HEK293 (cell line): ENCODE results near the gene SLBP.
A peak's percentile ranks its signal among the peaks of the same experiment; 100 is the strongest.

Source experiments
- CTCF ChIA-PET: fragments of 350-600 bp; formaldehyde crosslinking; extraction: SDS; loops from one replicate; lab custom pipeline; 2021; ENCODE audit warnings: antibody characterized with exemption; lab: Yijun Ruan, JAX
- POLR2A ChIA-PET: fragments of 300-600 bp; formaldehyde crosslinking; extraction: SDS; loops from one replicate; lab custom pipeline; 2020; ENCODE audit warnings: antibody characterized with exemption, inconsistent platforms; lab: Yijun Ruan, JAX
- H3K27ac ChIP-seq: fragments of 200-500 bp; sonication (Bioruptor generic); 2 replicates; pipeline ENCODE4 v1.5.1; 2014; ENCODE audit warnings: low read depth, low read length, control low read depth, inconsistent platforms; ENCODE audit errors: extremely low read depth
- H3K36me3 ChIP-seq, 2 experiments: fragments of 200-500 bp in 1 of 2; sonication (Bioruptor generic) in 1 of 2; 1 replicate in 1 of 2; 2 replicates in 1 of 2; pipeline ENCODE4 v1.5.1; 2014 to 2017; ENCODE audit warnings: inconsistent platforms in 2 of 2, low read length in 2 of 2; ENCODE audit not compliant: control insufficient read depth in 2 of 2, insufficient read depth in 1 of 2
- H3K4me1 ChIP-seq: fragments of 200-500 bp; sonication (Bioruptor generic); 2 replicates; pipeline ENCODE4 v1.5.1; 2014; ENCODE audit warnings: mild to moderate bottlenecking, low read length, inconsistent platforms; ENCODE audit not compliant: control insufficient read depth, insufficient read depth
- H3K4me3 ChIP-seq: 2 replicates; pipeline ENCODE4 v1.5.1; 2011; ENCODE audit warnings: low read depth, mild to moderate bottlenecking, control low read depth, low read length, moderate library complexity
- H3K9me3 ChIP-seq: fragments of 200-500 bp; sonication (Bioruptor generic); 2 replicates; pipeline ENCODE4 v1.5.1; 2014; ENCODE audit warnings: low read depth, low read length, inconsistent platforms; ENCODE audit not compliant: control insufficient read depth, insufficient read depth
- KLF16 ChIP-seq: fragments of 450-650 bp; formaldehyde crosslinking; IDR thresholded peaks from 2 replicates; pipeline ENCODE4 v1.5.1; 2017; ENCODE audit warnings: missing biosample characterization, missing genetic modification characterization
- REPIN1 ChIP-seq: fragments of 450-650 bp; formaldehyde crosslinking; IDR thresholded peaks from 2 replicates; pipeline ENCODE4 v1.5.1; 2017; ENCODE audit warnings: missing biosample characterization, missing genetic modification characterization, low read depth
- ZNF10 ChIP-seq: fragments of 450-650 bp; formaldehyde crosslinking; IDR thresholded peaks from 2 replicates; pipeline ENCODE4 v1.5.1; 2017; ENCODE audit warnings: missing biosample characterization, missing genetic modification characterization
- ZNF248 ChIP-seq: fragments of 450-650 bp; formaldehyde crosslinking; IDR thresholded peaks from 2 replicates; pipeline ENCODE4 v1.5.1; 2017; ENCODE audit warnings: missing biosample characterization, missing genetic modification characterization
- ZNF521 ChIP-seq: fragments of 450-650 bp; formaldehyde crosslinking; IDR thresholded peaks from 2 replicates; pipeline ENCODE4 v1.5.1; 2017; ENCODE audit warnings: missing biosample characterization, mild to moderate bottlenecking, missing genetic modification characterization
- ZNF645 ChIP-seq: fragments of 450-650 bp; formaldehyde crosslinking; IDR thresholded peaks from 2 replicates; pipeline ENCODE4; 2016; ENCODE audit warnings: missing biosample characterization, missing genetic modification characterization
- ZNF843 ChIP-seq: fragments of 450-650 bp; formaldehyde crosslinking; IDR thresholded peaks from 2 replicates; pipeline ENCODE4 v1.5.1; 2016; ENCODE audit warnings: missing biosample characterization, missing genetic modification characterization
- TF ChIP-seq, protein P1 (sequence below): fragments of 450-650 bp; formaldehyde crosslinking; optimal IDR thresholded peaks from 2 replicates; pipeline ENCODE3; 2016; ENCODE audit warnings: missing biosample characterization, mild to moderate bottlenecking, missing genetic modification characterization
- TF ChIP-seq, protein P2 (sequence below): fragments of 450-650 bp; formaldehyde crosslinking; IDR thresholded peaks from 2 replicates; pipeline ENCODE4 v1.5.1; 2016; ENCODE audit warnings: missing biosample characterization, missing genetic modification characterization
- TF ChIP-seq, protein P3 (sequence below): fragments of 450-650 bp; formaldehyde crosslinking; IDR thresholded peaks from 2 replicates; pipeline ENCODE4 v1.5.1; 2016; ENCODE audit warnings: missing biosample characterization, missing genetic modification characterization
- TF ChIP-seq, protein P4 (sequence below): fragments of 450-650 bp; formaldehyde crosslinking; IDR thresholded peaks from 2 replicates; pipeline ENCODE4 v1.5.0; 2017; ENCODE audit warnings: missing biosample characterization, missing genetic modification characterization, borderline replicate concordance

Gene SLBP

GRCh38 chr4:1748465-1748995 lies 36.4 kb upstream of the SLBP start (continued):
- TF ChIP-seq, protein P1, sequence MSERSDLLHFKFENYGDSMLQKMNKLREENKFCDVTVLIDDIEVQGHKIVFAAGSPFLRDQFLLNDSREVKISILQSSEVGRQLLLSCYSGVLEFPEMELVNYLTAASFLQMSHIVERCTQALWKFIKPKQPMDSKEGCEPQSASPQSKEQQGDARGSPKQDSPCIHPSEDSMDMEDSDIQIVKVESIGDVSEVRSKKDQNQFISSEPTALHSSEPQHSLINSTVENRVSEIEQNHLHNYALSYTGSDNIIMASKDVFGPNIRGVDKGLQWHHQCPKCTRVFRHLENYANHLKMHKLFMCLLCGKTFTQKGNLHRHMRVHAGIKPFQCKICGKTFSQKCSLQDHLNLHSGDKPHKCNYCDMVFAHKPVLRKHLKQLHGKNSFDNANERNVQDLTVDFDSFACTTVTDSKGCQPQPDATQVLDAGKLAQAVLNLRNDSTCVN (tag by site-specific recombination), result peak; percentile 36
- no peak for TF ChIP-seq KLF16 (tag by site-specific recombination)
- TF ChIP-seq, protein P2, sequence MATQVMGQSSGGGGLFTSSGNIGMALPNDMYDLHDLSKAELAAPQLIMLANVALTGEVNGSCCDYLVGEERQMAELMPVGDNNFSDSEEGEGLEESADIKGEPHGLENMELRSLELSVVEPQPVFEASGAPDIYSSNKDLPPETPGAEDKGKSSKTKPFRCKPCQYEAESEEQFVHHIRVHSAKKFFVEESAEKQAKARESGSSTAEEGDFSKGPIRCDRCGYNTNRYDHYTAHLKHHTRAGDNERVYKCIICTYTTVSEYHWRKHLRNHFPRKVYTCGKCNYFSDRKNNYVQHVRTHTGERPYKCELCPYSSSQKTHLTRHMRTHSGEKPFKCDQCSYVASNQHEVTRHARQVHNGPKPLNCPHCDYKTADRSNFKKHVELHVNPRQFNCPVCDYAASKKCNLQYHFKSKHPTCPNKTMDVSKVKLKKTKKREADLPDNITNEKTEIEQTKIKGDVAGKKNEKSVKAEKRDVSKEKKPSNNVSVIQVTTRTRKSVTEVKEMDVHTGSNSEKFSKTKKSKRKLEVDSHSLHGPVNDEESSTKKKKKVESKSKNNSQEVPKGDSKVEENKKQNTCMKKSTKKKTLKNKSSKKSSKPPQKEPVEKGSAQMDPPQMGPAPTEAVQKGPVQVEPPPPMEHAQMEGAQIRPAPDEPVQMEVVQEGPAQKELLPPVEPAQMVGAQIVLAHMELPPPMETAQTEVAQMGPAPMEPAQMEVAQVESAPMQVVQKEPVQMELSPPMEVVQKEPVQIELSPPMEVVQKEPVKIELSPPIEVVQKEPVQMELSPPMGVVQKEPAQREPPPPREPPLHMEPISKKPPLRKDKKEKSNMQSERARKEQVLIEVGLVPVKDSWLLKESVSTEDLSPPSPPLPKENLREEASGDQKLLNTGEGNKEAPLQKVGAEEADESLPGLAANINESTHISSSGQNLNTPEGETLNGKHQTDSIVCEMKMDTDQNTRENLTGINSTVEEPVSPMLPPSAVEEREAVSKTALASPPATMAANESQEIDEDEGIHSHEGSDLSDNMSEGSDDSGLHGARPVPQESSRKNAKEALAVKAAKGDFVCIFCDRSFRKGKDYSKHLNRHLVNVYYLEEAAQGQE (tag by site-specific recombination), result no peak
- TF ChIP-seq ZNF645 (tag by site-specific recombination), result no peak
- TF ChIP-seq, protein P3, sequence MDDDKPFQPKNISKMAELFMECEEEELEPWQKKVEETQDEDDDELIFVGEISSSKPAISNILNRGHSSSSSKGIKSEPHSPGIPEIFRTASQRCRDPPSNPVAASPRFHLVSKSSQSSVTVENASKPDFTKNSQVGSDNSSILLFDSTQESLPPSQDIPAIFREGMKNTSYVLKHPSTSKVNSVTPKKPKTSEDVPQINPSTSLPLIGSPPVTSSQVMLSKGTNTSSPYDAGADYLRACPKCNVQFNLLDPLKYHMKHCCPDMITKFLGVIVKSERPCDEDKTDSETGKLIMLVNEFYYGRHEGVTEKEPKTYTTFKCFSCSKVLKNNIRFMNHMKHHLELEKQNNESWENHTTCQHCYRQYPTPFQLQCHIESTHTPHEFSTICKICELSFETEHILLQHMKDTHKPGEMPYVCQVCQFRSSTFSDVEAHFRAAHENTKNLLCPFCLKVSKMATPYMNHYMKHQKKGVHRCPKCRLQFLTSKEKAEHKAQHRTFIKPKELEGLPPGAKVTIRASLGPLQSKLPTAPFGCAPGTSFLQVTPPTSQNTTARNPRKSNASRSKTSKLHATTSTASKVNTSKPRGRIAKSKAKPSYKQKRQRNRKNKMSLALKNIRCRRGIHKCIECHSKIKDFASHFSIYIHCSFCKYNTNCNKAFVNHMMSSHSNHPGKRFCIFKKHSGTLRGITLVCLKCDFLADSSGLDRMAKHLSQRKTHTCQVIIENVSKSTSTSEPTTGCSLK (tag by site-specific recombination), result no peak

DNA sequence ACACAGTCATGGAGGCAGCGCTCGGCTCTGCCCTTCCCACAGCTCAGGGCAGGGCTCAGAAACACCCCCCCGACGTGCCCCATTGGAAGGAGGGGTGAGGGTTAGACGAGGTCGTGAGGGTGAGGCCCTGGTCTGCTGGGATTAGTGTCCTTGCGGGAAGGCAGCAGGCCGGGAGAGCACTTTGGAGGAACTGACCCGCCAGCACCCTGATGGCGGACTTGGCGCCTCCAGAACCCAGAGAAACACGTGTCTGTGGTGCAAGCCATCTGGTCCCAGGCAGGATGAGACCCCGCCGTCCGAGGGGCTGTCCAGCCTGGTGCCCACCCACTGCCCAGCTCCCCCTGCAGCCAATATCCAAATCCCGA lies 35.5 kb upstream of the SLBP start:
- Histone ChIP-seq H3K36me3 (peaks cover 0 to 22% of the 10 kb centered on the region in 2 experiments; a peak in 2 of 3 replicates), H3K4me1 (no peaks in the 10 kb centered on the region), H3K9me3 (no peaks in the 10 kb centered on the region), H3K27ac (no peak overlapping the region), H3K4me3 (no peak overlapping the region)
- no peak for TF ChIP-seq REPIN1 (tag by site-specific recombination)
- TF ChIP-seq ZNF843 (tag by site-specific recombination), result no peak
- no peak for TF ChIP-seq ZNF521 (tag by site-specific recombination)
- TF ChIP-seq ZNF10 (tag by site-specific recombination), result no peak
- TF ChIP-seq, protein P4, sequence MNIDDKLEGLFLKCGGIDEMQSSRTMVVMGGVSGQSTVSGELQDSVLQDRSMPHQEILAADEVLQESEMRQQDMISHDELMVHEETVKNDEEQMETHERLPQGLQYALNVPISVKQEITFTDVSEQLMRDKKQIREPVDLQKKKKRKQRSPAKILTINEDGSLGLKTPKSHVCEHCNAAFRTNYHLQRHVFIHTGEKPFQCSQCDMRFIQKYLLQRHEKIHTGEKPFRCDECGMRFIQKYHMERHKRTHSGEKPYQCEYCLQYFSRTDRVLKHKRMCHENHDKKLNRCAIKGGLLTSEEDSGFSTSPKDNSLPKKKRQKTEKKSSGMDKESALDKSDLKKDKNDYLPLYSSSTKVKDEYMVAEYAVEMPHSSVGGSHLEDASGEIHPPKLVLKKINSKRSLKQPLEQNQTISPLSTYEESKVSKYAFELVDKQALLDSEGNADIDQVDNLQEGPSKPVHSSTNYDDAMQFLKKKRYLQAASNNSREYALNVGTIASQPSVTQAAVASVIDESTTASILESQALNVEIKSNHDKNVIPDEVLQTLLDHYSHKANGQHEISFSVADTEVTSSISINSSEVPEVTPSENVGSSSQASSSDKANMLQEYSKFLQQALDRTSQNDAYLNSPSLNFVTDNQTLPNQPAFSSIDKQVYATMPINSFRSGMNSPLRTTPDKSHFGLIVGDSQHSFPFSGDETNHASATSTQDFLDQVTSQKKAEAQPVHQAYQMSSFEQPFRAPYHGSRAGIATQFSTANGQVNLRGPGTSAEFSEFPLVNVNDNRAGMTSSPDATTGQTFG (tag by site-specific recombination), result no peak
- TF ChIP-seq ZNF248 (tag by site-specific recombination), result no peak
- POLR2A ChIA-PET, result interaction anchor here (1.2 to 2.2 kb wide), 3 partner anchors 30 to 62 kb away, joined by 4 to 7 read pairs (median 5); partner anchors contain the start of gene FGFR3
- CTCF ChIA-PET, result interaction anchor here (0.7 to 8.0 kb wide), 12 partner anchors 8 to 258 kb away, joined by 3 to 148 read pairs (median 4); no protein-coding TSS in a partner anchor
